ENCODE results near the gene PPP2R2C.

Gene PPP2R2C

GRCh38 chr4:6271206-6271605 is 201.2 kb downstream of the PPP2R2C start:
- TF ChIP-seq CTCF (IDR thresholded peaks at IDR 0.05; ENCODE audit: borderline replicate concordance, insufficient read depth, low read depth, low read length): no peak
- H3K4me3 ChIP-seq (ENCODE audit: low read depth, low read length): no peak overlapping the region

- peak overlapping the region; percentile 70 for H3K4me3 ChIP-seq (ENCODE audit: low read depth, low read length)
- no peak for TF ChIP-seq CTCF (IDR thresholded peaks at IDR 0.05; ENCODE audit: borderline replicate concordance, insufficient read depth, low read depth, low read length)
Observed at GRCh38 chr4:6270636-6271121, 201.7 kb downstream of the PPP2R2C start.
